COLO668 (cell line): ENCODE measurements around the gene UIMC1.

Source experiments
- DNase-seq: peaks from one replicate; lab custom pipeline; 2025; ENCODE audit not compliant: unreplicated experiment; lab: John Stamatoyannopoulos, UW

UIMC1 gene

GRCh38 chr5:176904276-176904675 is 102.3 kb downstream of the UIMC1 start:
- DNase-seq = no peak

GRCh38 chr5:176902911-176903664 is 103.5 kb downstream of the UIMC1 start:
- no peak for DNase-seq

- no peak for DNase-seq
Measured at GRCh38 chr5:176902102-176902814, 104.3 kb downstream of the UIMC1 start.

- DNase-seq = no peak
Measured at GRCh38 chr5:176901260-176902101, 105.1 kb downstream of the UIMC1 start.

GRCh38 chr5:176900780-176901204 is 105.8 kb downstream of the UIMC1 start:
- no peak for DNase-seq

- DNase-seq = no peak
Measured at GRCh38 chr5:176899946-176900779, 106.4 kb downstream of the UIMC1 start.

- DNase-seq = no peak
Measured at GRCh38 chr5:176899296-176899891, 107.2 kb downstream of the UIMC1 start, which contains the start of gene HK3. TSS of gene HK3 (minus strand) at chr5:176899346. CDS start at chr5:176896159, 3,187 bp downstream.

GRCh38 chr5:176897263-176897662 is 109.3 kb downstream of the UIMC1 start:
- no peak for DNase-seq

GRCh38 chr5:176895831-176896230 is 110.7 kb downstream of the UIMC1 start:
- DNase-seq = no peak

GRCh38 chr5:176894298-176894697 is 112.3 kb downstream of the UIMC1 start:
- DNase-seq = no peak

- no peak for DNase-seq
Measured at GRCh38 chr5:176892663-176893062, 113.9 kb downstream of the UIMC1 start.

- no peak for DNase-seq
Measured at GRCh38 chr5:176891331-176891958, 115.1 kb downstream of the UIMC1 start.

- no peak for DNase-seq
Measured at GRCh38 chr5:176890455-176891330, 115.9 kb downstream of the UIMC1 start.

- DNase-seq = no peak
Measured at GRCh38 chr5:176889321-176890280, 117.0 kb downstream of the UIMC1 start.

GRCh38 chr5:176888865-176889165 is 117.8 kb downstream of the UIMC1 start:
- DNase-seq = no peak

GRCh38 chr5:176888016-176888864 is 118.3 kb downstream of the UIMC1 start:
- DNase-seq = peak; percentile 36
